Measurements from ENCODE around the gene ANKRD23.

GRCh38 chr2:96830044-96830562, 13.7 kb downstream of the ANKRD23 start:
- TF ChIP-seq, protein P1, sequence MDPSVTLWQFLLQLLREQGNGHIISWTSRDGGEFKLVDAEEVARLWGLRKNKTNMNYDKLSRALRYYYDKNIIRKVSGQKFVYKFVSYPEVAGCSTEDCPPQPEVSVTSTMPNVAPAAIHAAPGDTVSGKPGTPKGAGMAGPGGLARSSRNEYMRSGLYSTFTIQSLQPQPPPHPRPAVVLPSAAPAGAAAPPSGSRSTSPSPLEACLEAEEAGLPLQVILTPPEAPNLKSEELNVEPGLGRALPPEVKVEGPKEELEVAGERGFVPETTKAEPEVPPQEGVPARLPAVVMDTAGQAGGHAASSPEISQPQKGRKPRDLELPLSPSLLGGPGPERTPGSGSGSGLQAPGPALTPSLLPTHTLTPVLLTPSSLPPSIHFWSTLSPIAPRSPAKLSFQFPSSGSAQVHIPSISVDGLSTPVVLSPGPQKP (IDR thresholded peaks at IDR 0.05; ENCODE audit: borderline replicate concordance, low read depth, low read length) = no peak
- TF ChIP-seq RCOR1 (IDR thresholded peaks at IDR 0.05; ENCODE audit: insufficient replicate concordance, low read length) = no peak
- TF ChIP-seq, protein P2, sequence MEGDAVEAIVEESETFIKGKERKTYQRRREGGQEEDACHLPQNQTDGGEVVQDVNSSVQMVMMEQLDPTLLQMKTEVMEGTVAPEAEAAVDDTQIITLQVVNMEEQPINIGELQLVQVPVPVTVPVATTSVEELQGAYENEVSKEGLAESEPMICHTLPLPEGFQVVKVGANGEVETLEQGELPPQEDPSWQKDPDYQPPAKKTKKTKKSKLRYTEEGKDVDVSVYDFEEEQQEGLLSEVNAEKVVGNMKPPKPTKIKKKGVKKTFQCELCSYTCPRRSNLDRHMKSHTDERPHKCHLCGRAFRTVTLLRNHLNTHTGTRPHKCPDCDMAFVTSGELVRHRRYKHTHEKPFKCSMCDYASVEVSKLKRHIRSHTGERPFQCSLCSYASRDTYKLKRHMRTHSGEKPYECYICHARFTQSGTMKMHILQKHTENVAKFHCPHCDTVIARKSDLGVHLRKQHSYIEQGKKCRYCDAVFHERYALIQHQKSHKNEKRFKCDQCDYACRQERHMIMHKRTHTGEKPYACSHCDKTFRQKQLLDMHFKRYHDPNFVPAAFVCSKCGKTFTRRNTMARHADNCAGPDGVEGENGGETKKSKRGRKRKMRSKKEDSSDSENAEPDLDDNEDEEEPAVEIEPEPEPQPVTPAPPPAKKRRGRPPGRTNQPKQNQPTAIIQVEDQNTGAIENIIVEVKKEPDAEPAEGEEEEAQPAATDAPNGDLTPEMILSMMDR (conservative IDR thresholded peaks at IDR 0.05; ENCODE audit: low read depth, low read length) = no peak
- TF ChIP-seq RFX5 (IDR thresholded peaks at IDR 0.05; ENCODE audit: low read depth, low read length) = no peak
- no peak for TF ChIP-seq MXI1 (IDR thresholded peaks at IDR 0.05; ENCODE audit: borderline replicate concordance, low read depth, low read length)
- no peak for TF ChIP-seq MAZ (IDR thresholded peaks at IDR 0.05; ENCODE audit: borderline replicate concordance, low read depth, low read length)
- TF ChIP-seq USF2 (IDR thresholded peaks at IDR 0.05; ENCODE audit: low read depth, low read length) = no peak
- TF ChIP-seq POLR2A (IDR thresholded peaks at IDR 0.05; ENCODE audit: low read depth, low read length) = no peak
- TF ChIP-seq RAD21 (IDR thresholded peaks at IDR 0.05; ENCODE audit: low read length) = no peak
- no peak for TF ChIP-seq CHD1 (IDR thresholded peaks at IDR 0.05; ENCODE audit: low read depth, low read length)

Data from IMR-90 (cell line).